Transverse colon (tissue), 4 donors: ENCODE results near the gene CNGA2. TPM values are rescaled to one million over a fixed set of nuclear protein-coding genes. Genes with fewer than 3 reads are reported as not detected.

ENCODE experiments used
- DNase-seq: peaks from one replicate; pipeline ENCODE4 v3.0.0-alpha.2; 2019
- H3K27ac ChIP-seq, 4 donors: fragments of 200-600 bp; sonication (generic); 2 replicates each; pipeline ENCODE4 v1.5.1; 2016 to 2018; ENCODE audit warnings: inconsistent platforms in 4 of 4
- H3K27me3 ChIP-seq: fragments of 200-600 bp; sonication (generic); 2 replicates; pipeline ENCODE4 v1.5.1; 2017; ENCODE audit warnings: inconsistent platforms
- H3K36me3 ChIP-seq, 4 donors: fragments of 200-600 bp; sonication (generic); 2 replicates each; pipeline ENCODE4 v1.5.1; 2017 to 2019; ENCODE audit warnings: inconsistent platforms in 4 of 4
- H3K4me1 ChIP-seq, 4 donors: fragments of 200-600 bp; sonication (generic); 2 replicates each; pipeline ENCODE4 v1.5.1; 2017 to 2020; ENCODE audit warnings: inconsistent platforms in 4 of 4
- H3K4me3 ChIP-seq, 4 donors: fragments of 200-600 bp; sonication (generic); 1 replicate in 1 of 4; 2 replicates in 3 of 4; pipeline versions ENCODE4 v1.5.1 to v1.6.1; 2017 to 2019; ENCODE audit warnings: inconsistent platforms in 4 of 4
- H3K9me3 ChIP-seq, 2 donors: fragments of 200-600 bp; sonication (generic); 2 replicates each; pipeline ENCODE4 v1.5.1; 2017 to 2019; ENCODE audit warnings: inconsistent platforms in 2 of 2
- EP300 ChIP-seq: sonication (generic); formaldehyde crosslinking; IDR thresholded peaks from one replicate; pipeline ENCODE4 v1.6.1; 2017; ENCODE audit warnings: antibody characterized with exemption, low read depth
- POLR2A ChIP-seq: fragments of 450-650 bp; IDR thresholded peaks from one replicate; pipeline ENCODE4 v1.6.1; 2016; ENCODE audit warnings: antibody characterized with exemption, mild to moderate bottlenecking, moderate library complexity
- POLR2AphosphoS5 ChIP-seq, 3 donors: sonication (generic); formaldehyde crosslinking; IDR thresholded peaks; one replicate each; pipeline ENCODE4 v1.6.1; 2016; ENCODE audit warnings: antibody characterized with exemption in 3 of 3
- WGBS, 2 donors: methylation state at CpG; one replicate each; pipeline ENCODE4 v1.1.5; 2018; ENCODE audit warnings: low coverage in 1 of 2; 5-methylcytosine and 5-hydroxymethylcytosine counted together
- in situ Hi-C, 4 donors: fragments of 200-750 bp; cut with MboI; loops; one replicate each; pipeline versions ENCODE4 v1.15.0 to v1.15.1; 2017; ENCODE audit warnings: low sequenced_read_pairs in 3 of 4, low pct_ligation_motif_present in 1 of 4, low pct_unique_long_range_greater_than_20kb in 1 of 4
- intact Hi-C: fragments of 100-400 bp; cut with DNase I; formaldehyde crosslinking; loops from one replicate; pipeline ENCODE4 v1.15.1; 2023; ENCODE audit warnings: low total_unique reads
- total RNA-seq, 4 donors: library from RNA; depleted of rRNA; stranded (reverse); fragments of >200 nt; gene quantifications; one replicate each; pipeline ENCODE4 v1.1.0, GENCODE V29; 2016
- TF ChIP-seq, protein P1 (sequence below), 5 experiments: fragments of 200-600 bp in 3 of 5; fragments of 450-650 bp in 2 of 5; sonication (generic) in 3 of 5; IDR thresholded peaks; 1 replicate in 2 of 5; 2 replicates in 3 of 5; pipeline ENCODE4 v1.5.1; 2016 to 2017; ENCODE audit warnings: antibody characterized with exemption in 5 of 5, inconsistent platforms in 3 of 5, mild to moderate bottlenecking in 2 of 5, moderate library complexity in 1 of 5

CNGA2 gene
- total RNA-seq, 4 donors from 2014 or later: not detected

- Histone ChIP-seq H3K4me1 (no peaks in the 10 kb centered on the region), H3K9me3 (no peaks in the 10 kb centered on the region), H3K27ac (no peak overlapping the region), H3K27me3 (no peaks in the 10 kb centered on the region), H3K4me3 (no peak overlapping the region), H3K36me3 (no peaks in the 10 kb centered on the region)
- WGBS, 2 donors: 59% methylated on average over 7 of the region's 7 CpGs; no CpG with 5 or more reads in 1 of the 2 donors
- intact Hi-C loops: no loop called here
- in situ Hi-C loops: loop anchor here in 2 of 4 donors (25.0 kb wide), 2 partner anchors 913 to 1088 kb away; partner anchors contain the start of gene GABRQ (in 2 of the 2)
- DNase-seq: no peak
- TF ChIP-seq POLR2A: no peak
- no peak for TF ChIP-seq EP300
- no peak for TF ChIP-seq POLR2AphosphoS5 (IDR thresholded peaks at IDR 0.05)
Observed at GRCh38 chrX:151724563-151725337, 9.8 kb upstream of the CNGA2 start.

DNA sequence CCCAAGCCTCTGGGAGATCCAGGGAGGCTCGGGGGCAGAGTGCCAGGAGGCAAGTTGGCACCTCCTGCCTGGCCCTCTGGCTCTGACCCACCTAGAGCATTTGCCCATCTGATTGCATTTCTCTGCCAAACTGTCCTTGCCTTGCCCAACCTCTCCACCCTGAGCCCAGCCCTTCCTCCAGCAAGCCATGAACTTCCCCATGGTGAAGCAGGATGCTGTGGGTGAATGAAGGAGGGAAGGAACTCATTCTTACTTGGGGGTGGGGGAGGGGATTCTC is 9.3 kb upstream of the CNGA2 start:
- no peak for TF ChIP-seq EP300
- TF ChIP-seq, protein P1, sequence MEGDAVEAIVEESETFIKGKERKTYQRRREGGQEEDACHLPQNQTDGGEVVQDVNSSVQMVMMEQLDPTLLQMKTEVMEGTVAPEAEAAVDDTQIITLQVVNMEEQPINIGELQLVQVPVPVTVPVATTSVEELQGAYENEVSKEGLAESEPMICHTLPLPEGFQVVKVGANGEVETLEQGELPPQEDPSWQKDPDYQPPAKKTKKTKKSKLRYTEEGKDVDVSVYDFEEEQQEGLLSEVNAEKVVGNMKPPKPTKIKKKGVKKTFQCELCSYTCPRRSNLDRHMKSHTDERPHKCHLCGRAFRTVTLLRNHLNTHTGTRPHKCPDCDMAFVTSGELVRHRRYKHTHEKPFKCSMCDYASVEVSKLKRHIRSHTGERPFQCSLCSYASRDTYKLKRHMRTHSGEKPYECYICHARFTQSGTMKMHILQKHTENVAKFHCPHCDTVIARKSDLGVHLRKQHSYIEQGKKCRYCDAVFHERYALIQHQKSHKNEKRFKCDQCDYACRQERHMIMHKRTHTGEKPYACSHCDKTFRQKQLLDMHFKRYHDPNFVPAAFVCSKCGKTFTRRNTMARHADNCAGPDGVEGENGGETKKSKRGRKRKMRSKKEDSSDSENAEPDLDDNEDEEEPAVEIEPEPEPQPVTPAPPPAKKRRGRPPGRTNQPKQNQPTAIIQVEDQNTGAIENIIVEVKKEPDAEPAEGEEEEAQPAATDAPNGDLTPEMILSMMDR (IDR thresholded peaks at IDR 0.05): no peak
- no peak for TF ChIP-seq POLR2AphosphoS5 (IDR thresholded peaks at IDR 0.05)
- no peak for TF ChIP-seq POLR2A
- no peak overlapping the region for H3K4me3 ChIP-seq
- no peaks in the 10 kb centered on the region for H3K27me3 ChIP-seq
- DNase-seq: no peak
- no peaks in the 10 kb centered on the region for H3K4me1 ChIP-seq
- no peaks in the 10 kb centered on the region for H3K36me3 ChIP-seq
- 29% methylated on average over 1 of the region's 1 CpG; no CpG with 5 or more reads in 1 of the 2 donors for WGBS, 2 donors
- no peaks in the 10 kb centered on the region for H3K9me3 ChIP-seq
- intact Hi-C loops (no loop called here), in situ Hi-C loops (loop anchor here in 2 of 4 donors (25.0 kb wide), 2 partner anchors 912 to 1087 kb away; partner anchors contain the start of gene GABRQ (in 2 of the 2))
- H3K27ac ChIP-seq: no peak overlapping the region

- H3K4me3 ChIP-seq: no peak overlapping the region
- H3K4me1 ChIP-seq: no peaks in the 10 kb centered on the region
- no peaks in the 10 kb centered on the region for H3K9me3 ChIP-seq
- no peak for TF ChIP-seq POLR2A
- no peak for TF ChIP-seq EP300
- TF ChIP-seq POLR2AphosphoS5 (IDR thresholded peaks at IDR 0.05): no peak
- TF ChIP-seq, protein P1 (IDR thresholded peaks at IDR 0.05): no peak
- in situ Hi-C loops: loop anchor here in 2 of 4 donors (25.0 kb wide), 2 partner anchors 911 to 1086 kb away; partner anchors contain the start of gene GABRQ (in 2 of the 2)
- 77% methylated on average over 3 of the region's 5 CpGs; no CpG with 5 or more reads in 1 of the 2 donors for WGBS, 2 donors
- H3K27ac ChIP-seq: no peak overlapping the region
- no peak for DNase-seq
- intact Hi-C loops: no loop called here
- no peaks in the 10 kb centered on the region for H3K27me3 ChIP-seq
- no peaks in the 10 kb centered on the region for H3K36me3 ChIP-seq
Observed at GRCh38 chrX:151726751-151727150, 7.8 kb upstream of the CNGA2 start.

GRCh38 chrX:151727346-151727745 is 7.2 kb upstream of the CNGA2 start:
- no peak for TF ChIP-seq EP300
- TF ChIP-seq POLR2A: no peak
- TF ChIP-seq, protein P1 (IDR thresholded peaks at IDR 0.05): no peak
- TF ChIP-seq POLR2AphosphoS5 (IDR thresholded peaks at IDR 0.05): no peak
- Histone ChIP-seq H3K27ac (no peak overlapping the region), H3K9me3 (no peaks in the 10 kb centered on the region), H3K27me3 (no peaks in the 10 kb centered on the region), H3K4me3 (no peak overlapping the region), H3K36me3 (no peaks in the 10 kb centered on the region), H3K4me1 (no peaks in the 10 kb centered on the region)
- in situ Hi-C loops (loop anchor here in 2 of 4 donors (25.0 kb wide), 2 partner anchors 910 to 1085 kb away; partner anchors contain the start of gene GABRQ (in 2 of the 2)), intact Hi-C loops (no loop called here)
- no peak for DNase-seq
- WGBS, 2 donors: 83% methylated on average over 4 of the region's 4 CpGs; no CpG with 5 or more reads in 1 of the 2 donors
